GM12878 (cell line): Measurements from ENCODE around the gene PIWIL1. TPM values are rescaled to one million over a fixed set of nuclear protein-coding genes. Genes with fewer than 3 reads are reported as not detected.

ENCODE experiments used
- ATAC-seq: fragments of 200-7000 bp; cut with Tn5 transposase; 3 replicates; pipeline ENCODE4 v1.9.1; 2020; ENCODE audit warnings: mild to moderate bottlenecking, moderate library complexity
- BruUV-seq: library from RNA; stranded (reverse); fragments of 400-500 nt; replicated peaks from 2 replicates; lab custom pipeline; 2021; lab: Mats Ljungman, UMichigan
- CTCF ChIA-PET: fragments of 300-600 bp; sonication (Branson Sonifier 250); formaldehyde crosslinking; extraction: SDS; loops from one replicate; lab custom pipeline; 2021; ENCODE audit warnings: inconsistent platforms; lab: Yijun Ruan, JAX
- POLR2A ChIA-PET: fragments of 350-600 bp; formaldehyde crosslinking; extraction: SDS; loops from one replicate; lab custom pipeline; 2021; ENCODE audit warnings: inconsistent platforms; lab: Charles Lee
- RAD21 ChIA-PET: fragments of 300-600 bp; sonication (Branson Sonifier 250); formaldehyde crosslinking; loops from one replicate; lab custom pipeline; 2023; ENCODE audit warnings: antibody characterized with exemption; ENCODE audit not compliant: unreplicated experiment; lab: Charles Lee
- SMC1A ChIA-PET: fragments of 300-600 bp; sonication (Branson Sonifier 250); formaldehyde crosslinking; loops from one replicate; lab custom pipeline; 2023; ENCODE audit not compliant: unreplicated experiment, uncharacterized antibody; lab: Charles Lee
- DNase-seq: peaks from one replicate; pipeline ENCODE4 v3.0.0-alpha.2; 2011; ENCODE audit warnings: low read depth, low spot score
- FAIRE-seq: peaks from 3 replicates; lab custom pipeline; 2011; peaks lifted over from hg19 to GRCh38; lab: Jason Lieb, UNC
- H2AFZ ChIP-seq: 2 replicates; pipeline ENCODE4 v1.6.0; 2011; ENCODE audit warnings: low read depth, low read length, control low read depth; ENCODE audit not compliant: control insufficient read depth
- H3K27ac ChIP-seq: 2 replicates; pipeline ENCODE4 v1.5.1; 2011; ENCODE audit warnings: control low read depth; ENCODE audit not compliant: control insufficient read depth, insufficient read depth
- H3K27me3 ChIP-seq, 2 experiments: replicated peaks in 1 of 2; 2 replicates each; pipeline versions ENCODE4 v1.6.0 to v1.6.1; 2011; ENCODE audit warnings: low read length in 1 of 2; ENCODE audit not compliant: control insufficient read depth in 2 of 2, insufficient read depth in 2 of 2
- H3K36me3 ChIP-seq, 2 experiments: 2 replicates each; pipeline ENCODE4 v1.5.1; 2011; ENCODE audit warnings: low read length in 1 of 2; ENCODE audit not compliant: control insufficient read depth in 2 of 2, insufficient read depth in 2 of 2
- H3K4me1 ChIP-seq: 2 replicates; pipeline ENCODE4 v1.6.1; 2011; ENCODE audit warnings: mild to moderate bottlenecking, low read length, moderate library complexity, mixed read lengths; ENCODE audit not compliant: control insufficient read depth, insufficient read depth
- H3K4me2 ChIP-seq: 2 replicates; pipeline ENCODE4 v1.6.0; 2011; ENCODE audit warnings: control low read depth; ENCODE audit not compliant: control insufficient read depth, insufficient read depth
- H3K4me3 ChIP-seq: fragments of 200-600 bp; sonication (generic); 2 replicates; pipeline ENCODE4 v1.5.1; 2016
- H3K79me2 ChIP-seq: 2 replicates; pipeline ENCODE4 v1.6.0; 2011; ENCODE audit warnings: low read length; ENCODE audit not compliant: control insufficient read depth, insufficient read depth
- H3K9ac ChIP-seq: 2 replicates; pipeline ENCODE4 v1.8.0; 2011; ENCODE audit warnings: low read length, control low read depth, mixed read lengths; ENCODE audit not compliant: control insufficient read depth, insufficient read depth
- H3K9me3 ChIP-seq: replicated peaks from 3 replicates; pipeline ENCODE4 v1.5.1; 2011; ENCODE audit warnings: mild to moderate bottlenecking, low read length; ENCODE audit not compliant: control insufficient read depth, insufficient read depth
- H4K20me1 ChIP-seq: 2 replicates; pipeline ENCODE4 v1.6.0; 2011; ENCODE audit not compliant: control insufficient read depth, insufficient read depth
- BACH1 ChIP-seq: fragments of 450-650 bp; IDR thresholded peaks from 2 replicates; pipeline ENCODE4 v1.6.1; 2017; ENCODE audit warnings: mild to moderate bottlenecking, borderline replicate concordance
- CUX1 ChIP-seq: IDR thresholded peaks from 2 replicates; pipeline ENCODE4 v1.6.1; 2012; ENCODE audit warnings: improper control_type of control experiment, low read depth, low read length; ENCODE audit not compliant: insufficient replicate concordance
- EP300 ChIP-seq, 2 experiments: fragments of 150-350 bp in 1 of 2; IDR thresholded peaks; 2 replicates each; pipeline ENCODE4 v1.6.1; 2011 to 2012; ENCODE audit warnings: low read depth in 2 of 2, low read length in 2 of 2, borderline replicate concordance in 1 of 2, improper control_type of control experiment in 1 of 2, inconsistent platforms in 1 of 2; ENCODE audit not compliant: control insufficient read depth in 1 of 2
- GATAD2B ChIP-seq: fragments of 450-650 bp; conservative IDR thresholded peaks from 2 replicates; pipeline ENCODE4 v1.6.1; 2017; ENCODE audit warnings: low read depth, mild to moderate bottlenecking, moderate library complexity
- JUND ChIP-seq: IDR thresholded peaks from 2 replicates; pipeline ENCODE4 v1.6.1; 2012; ENCODE audit warnings: low read depth, mild to moderate bottlenecking, low read length, improper control_type of control experiment, moderate library complexity
- MLLT1 ChIP-seq: fragments of 450-650 bp; IDR thresholded peaks from 2 replicates; pipeline ENCODE4 v1.6.1; 2016; ENCODE audit warnings: mild to moderate bottlenecking
- MXI1 ChIP-seq: fragments of 150-350 bp; IDR thresholded peaks from 2 replicates; pipeline ENCODE4 v1.6.1; 2011; ENCODE audit warnings: low read depth, mild to moderate bottlenecking, inconsistent platforms, low read length, improper control_type of control experiment
- NBN ChIP-seq: fragments of 450-650 bp; IDR thresholded peaks from 2 replicates; pipeline ENCODE4 v1.6.1; 2016
- NFXL1 ChIP-seq: fragments of 450-650 bp; IDR thresholded peaks from 2 replicates; pipeline ENCODE4 v1.6.1; 2017; ENCODE audit warnings: antibody characterized with exemption, mild to moderate bottlenecking, borderline replicate concordance
- NR2C1 ChIP-seq: fragments of 450-650 bp; IDR thresholded peaks from 2 replicates; pipeline ENCODE4 v1.6.1; 2017; ENCODE audit warnings: antibody characterized with exemption, mild to moderate bottlenecking, moderate library complexity
- NRF1 ChIP-seq: conservative IDR thresholded peaks from 2 replicates; pipeline ENCODE4 v1.6.1; 2011; ENCODE audit warnings: mild to moderate bottlenecking, low read depth, low read length, improper control_type of control experiment
- PAX8 ChIP-seq: fragments of 450-650 bp; IDR thresholded peaks from 2 replicates; pipeline ENCODE4 v1.6.1; 2017; ENCODE audit warnings: mild to moderate bottlenecking, moderate library complexity
- PML ChIP-seq: IDR thresholded peaks from 2 replicates; pipeline ENCODE4 v1.6.1; 2012; ENCODE audit warnings: low read length, inconsistent platforms
- POLR2A ChIP-seq: IDR thresholded peaks from 2 replicates; pipeline ENCODE4 v1.6.1; 2011; ENCODE audit warnings: low read depth, mild to moderate bottlenecking, low read length
- RAD21 ChIP-seq: IDR thresholded peaks from 2 replicates; pipeline ENCODE4 v1.6.1; 2011; ENCODE audit warnings: mild to moderate bottlenecking, low read depth, low read length, moderate library complexity; ENCODE audit not compliant: insufficient read depth
- SMAD5 ChIP-seq: IDR thresholded peaks from 2 replicates; pipeline ENCODE4 v1.6.1; 2016; ENCODE audit warnings: antibody characterized with exemption, low read depth
- SUZ12 ChIP-seq: fragments of 200-600 bp; sonication (generic); IDR thresholded peaks from one replicate; pipeline ENCODE4 v1.6.1; 2018; ENCODE audit warnings: antibody characterized with exemption, mild to moderate bottlenecking; ENCODE audit not compliant: unreplicated experiment
- TCF3 ChIP-seq: IDR thresholded peaks from 2 replicates; pipeline ENCODE4 v1.6.1; 2012; ENCODE audit warnings: low read depth, mild to moderate bottlenecking, low read length, borderline replicate concordance; ENCODE audit not compliant: insufficient read depth
- ZBTB33 ChIP-seq: fragments of 450-650 bp; IDR thresholded peaks from 2 replicates; pipeline ENCODE4 v1.6.1; 2017; ENCODE audit warnings: mild to moderate bottlenecking
- WGBS: methylation state at CpG from one replicate; pipeline ENCODE4 v1.1.6; 2016; ENCODE audit warnings: low lambda C conversion rate; ENCODE audit not compliant: insufficient replicate concordance, insufficient coverage; ENCODE audit errors: missing lambda C conversion rate; 5-methylcytosine and 5-hydroxymethylcytosine counted together
- in situ Hi-C: fragments of 300-500 bp; cut with MboI; formaldehyde crosslinking; loops from 9 replicates; pipeline ENCODE4 v1.14.3; 2018; ENCODE audit warnings: mixed read lengths
- intact Hi-C: fragments of 100-400 bp; cut with micrococcal nuclease; formaldehyde crosslinking; loops from one replicate; pipeline ENCODE4 v1.14.2; 2022; ENCODE audit not compliant: unreplicated experiment
- polyA plus RNA-seq, 11 experiments: library from polyadenylated mRNA; depleted of rRNA in 4 of 11; unstranded in 6 of 11; stranded (reverse) in 5 of 11; fragments of >200 nt; fragmentation: Nextera tagmentation in 4 of 11; fragmentation: Illumina TruSeq in 1 of 11; extraction: Ambion mirVana in 4 of 11; extraction: Trizol in 1 of 11; gene quantifications; 1 replicate in 1 of 11; 2 replicates in 10 of 11; pipeline versions ENCODE4 v1.2.1 to v1.2.3, GENCODE V29; 2011 to 2016; ENCODE audit warnings: inconsistent platforms in 2 of 11, missing spikeins in 2 of 11, low read depth in 1 of 11
- total RNA-seq, 4 experiments: library from RNA; depleted of rRNA in 3 of 4; stranded (reverse); fragments of >200 nt in 3 of 4; fragmentation: Illumina TruSeq in 1 of 4; extraction: Trizol in 1 of 4; gene quantifications; 2 replicates each; pipeline versions ENCODE4 v1.2.1 to v1.2.3, GENCODE V29; 2013 to 2021

Gene PIWIL1
- total and polyA plus RNA-seq, 10 of the 15 experiments (the other 5 are each of a cell fraction or from before 2014, with no cell fraction given): not detected

- H2AFZ ChIP-seq: no peak overlapping the region
- RAD21 ChIA-PET: no interaction called here
- H4K20me1 ChIP-seq: no peaks in the 10 kb centered on the region
- in situ Hi-C loops (no loop called here), intact Hi-C loops (no loop called here)
- TF ChIP-seq NBN (no peak), ZBTB33 (no peak), PML (no peak), CUX1 (no peak), NR2C1 (no peak), RAD21 (no peak), PAX8 (no peak), EP300 (IDR thresholded peaks at IDR 0.05; ENCODE audit: borderline replicate concordance in 1 of 2, control insufficient read depth in 1 of 2, low read depth in 2 of 2, low read length in 2 of 2) (no peak), TCF3 (no peak), SUZ12 (no peak), POLR2A (no peak), SMAD5 (no peak), BACH1 (no peak), MXI1 (no peak), MLLT1 (no peak), JUND (no peak), GATAD2B (no peak), NRF1 (no peak), NFXL1 (no peak)
- SMC1A ChIA-PET: no interaction called here
- CTCF ChIA-PET: no interaction called here
- H3K4me1 ChIP-seq: no peaks in the 10 kb centered on the region
- H3K4me2 ChIP-seq: no peak overlapping the region
- H3K27ac ChIP-seq: no peak overlapping the region
- BruUV-seq: no TSS peak
- 34% methylated on average over 7 of the region's 7 CpGs for WGBS
- H3K79me2 ChIP-seq: no peaks in the 10 kb centered on the region
- no peak overlapping the region for H3K4me3 ChIP-seq
- H3K9me3 ChIP-seq: no peaks in the 10 kb centered on the region
- DNase-seq (no peak), FAIRE-seq (no peak), ATAC-seq (no peak)
- no peaks in the 10 kb centered on the region for H3K27me3 ChIP-seq
- POLR2A ChIA-PET: no interaction called here
- H3K9ac ChIP-seq: no peak overlapping the region
- H3K36me3 ChIP-seq: no peaks in the 10 kb centered on the region
Measured at GRCh38 chr12:130414381-130414780, 76.7 kb downstream of the PIWIL1 start.
